Measurements from ENCODE around the gene MRPL43. TPM values are rescaled to one million over a fixed set of nuclear protein-coding genes. Genes with fewer than 3 reads are reported as not detected.

MRPL43 gene

GRCh38 chr10:100942229-100942628 is 45.1 kb downstream of the MRPL43 start:
- H2AK5ac ChIP-seq (ENCODE audit: low read length, severe bottlenecking): no peak overlapping the region
- H3K79me1 ChIP-seq (replicated peaks; ENCODE audit: low read length, poor library complexity, severe bottlenecking): peaks cover 4% of the 10 kb centered on the region
- no peak overlapping the region for H2BK120ac ChIP-seq (ENCODE audit: low read depth, low read length)
- H4K91ac ChIP-seq (ENCODE audit: low read length): no peak overlapping the region
- H3K27me3 ChIP-seq (ENCODE audit: control insufficient read depth in 1 of 2, insufficient read depth in 1 of 2, low read length in 2 of 2): no peaks in the 10 kb centered on the region
- WGBS: 100% methylated on average over 3 of the region's 3 CpGs
- H3K9ac ChIP-seq (ENCODE audit: low read length): no peak overlapping the region
- H3K36me3 ChIP-seq (ENCODE audit: control insufficient read depth in 1 of 2, insufficient read depth in 2 of 2, low read depth in 1 of 2, low read length in 2 of 2): peaks cover 22 to 95% of the 10 kb centered on the region in 2 experiments
- H3K4ac ChIP-seq (ENCODE audit: low read depth in 1 of 2, low read length in 2 of 2): no peak overlapping the region
- H3K27ac ChIP-seq (ENCODE audit: low read length, poor library complexity, severe bottlenecking): no peak overlapping the region
- H2BK15ac ChIP-seq (ENCODE audit: low read depth, poor library complexity, severe bottlenecking): no peak overlapping the region
- H2BK12ac ChIP-seq (ENCODE audit: low read length in 2 of 2): no peak overlapping the region
- no peak overlapping the region for H2BK5ac ChIP-seq (ENCODE audit: low read depth, low read length, poor library complexity, severe bottlenecking)
- H2AFZ ChIP-seq (ENCODE audit: low read depth, low read length): no peak overlapping the region
- H3K18ac ChIP-seq (ENCODE audit: low read depth in 1 of 2, low read length in 2 of 2): no peak overlapping the region
- no peak overlapping the region for H3K14ac ChIP-seq (ENCODE audit: low read length in 2 of 2)
- H3K23ac ChIP-seq (ENCODE audit: low read length in 2 of 2): no peak overlapping the region
- H3K4me1 ChIP-seq (ENCODE audit: control insufficient read depth, insufficient read depth, low read depth, low read length): peaks cover 2% of the 10 kb centered on the region
- no peak overlapping the region for H4K8ac ChIP-seq (ENCODE audit: low read length)
- no peak overlapping the region for H3K4me3 ChIP-seq (ENCODE audit: insufficient read depth in 1 of 2, low read depth in 1 of 2, low read length in 2 of 2)
- no peak overlapping the region for H3K4me2 ChIP-seq (ENCODE audit: low read length, poor library complexity, severe bottlenecking)
- no peak for DNase-seq
- H3K9me3 ChIP-seq (ENCODE audit: control insufficient read depth, low read length): no peaks in the 10 kb centered on the region

- H2BK5ac ChIP-seq (ENCODE audit: low read depth, low read length, poor library complexity, severe bottlenecking): no peak overlapping the region
- no peak overlapping the region for H3K27ac ChIP-seq (ENCODE audit: low read length, poor library complexity, severe bottlenecking)
- no peak overlapping the region for H3K4me2 ChIP-seq (ENCODE audit: low read length, poor library complexity, severe bottlenecking)
- H3K36me3 ChIP-seq (ENCODE audit: control insufficient read depth in 1 of 2, insufficient read depth in 2 of 2, low read depth in 1 of 2, low read length in 2 of 2): peaks cover 24 to 81% of the 10 kb centered on the region in 2 experiments
- H2BK15ac ChIP-seq (ENCODE audit: low read depth, poor library complexity, severe bottlenecking): no peak overlapping the region
- peaks cover 8% of the 10 kb centered on the region for H3K79me1 ChIP-seq (replicated peaks; ENCODE audit: low read length, poor library complexity, severe bottlenecking)
- no peak overlapping the region for H3K9ac ChIP-seq (ENCODE audit: low read length)
- no peaks in the 10 kb centered on the region for H3K9me3 ChIP-seq (ENCODE audit: control insufficient read depth, low read length)
- H2AK5ac ChIP-seq (ENCODE audit: low read length, severe bottlenecking): no peak overlapping the region
- H2AFZ ChIP-seq (ENCODE audit: low read depth, low read length): no peak overlapping the region
- DNase-seq: peak; percentile 7
- H4K91ac ChIP-seq (ENCODE audit: low read length): no peak overlapping the region
- H4K8ac ChIP-seq (ENCODE audit: low read length): no peak overlapping the region
- H3K23ac ChIP-seq (ENCODE audit: low read length in 2 of 2): no peak overlapping the region
- H2BK120ac ChIP-seq (ENCODE audit: low read depth, low read length): no peak overlapping the region
- no peak overlapping the region for H3K4me3 ChIP-seq (ENCODE audit: insufficient read depth in 1 of 2, low read depth in 1 of 2, low read length in 2 of 2)
- H3K18ac ChIP-seq (ENCODE audit: low read depth in 1 of 2, low read length in 2 of 2): no peak overlapping the region
- H2BK12ac ChIP-seq (ENCODE audit: low read length in 2 of 2): peak overlapping the region in 1 of 2 experiments; percentile 6
- no peaks in the 10 kb centered on the region for H3K27me3 ChIP-seq (ENCODE audit: control insufficient read depth in 1 of 2, insufficient read depth in 1 of 2, low read length in 2 of 2)
- H3K14ac ChIP-seq (ENCODE audit: low read length in 2 of 2): no peak overlapping the region
- H3K4ac ChIP-seq (ENCODE audit: low read depth in 1 of 2, low read length in 2 of 2): no peak overlapping the region
- H3K4me1 ChIP-seq (ENCODE audit: control insufficient read depth, insufficient read depth, low read depth, low read length): peaks cover 2% of the 10 kb centered on the region
Measured at GRCh38 chr10:100939763-100940344, 47.4 kb downstream of the MRPL43 start.

Small RNA genes within 50 kb of the gene (small RNA-seq; reads per million reads assigned to genes)
- not detected for gene MIR608 (ENCODE audit: low read depth)
